Mesothelial cell of epicardium (in vitro differentiated cells): Measurements from ENCODE around the gene N4BP2L1. TPM values are rescaled to one million over a fixed set of nuclear protein-coding genes. Genes with fewer than 3 reads are reported as not detected.

Experiments used
- DNase-seq, 2 experiments: peaks; one replicate each; pipeline ENCODE4 v3.0.0; 2021; ENCODE audit warnings: low spot score in 2 of 2; ENCODE audit not compliant: unreplicated experiment in 2 of 2
- H3K27ac Mint-ChIP-seq: 2 replicates; pipeline ENCODE4 v1.8.0; 2021; ENCODE audit warnings: mixed read lengths
- H3K27me3 Mint-ChIP-seq: 2 replicates; pipeline ENCODE4 v1.8.0; 2021; ENCODE audit warnings: low read depth, mixed read lengths
- H3K36me3 Mint-ChIP-seq: 2 replicates; pipeline ENCODE4 v1.8.0; 2021; ENCODE audit warnings: mixed read lengths
- H3K4me1 Mint-ChIP-seq: 2 replicates; pipeline ENCODE4 v1.8.0; 2021; ENCODE audit warnings: mixed read lengths
- H3K4me3 Mint-ChIP-seq: 2 replicates; pipeline ENCODE4 v1.8.0; 2021; ENCODE audit warnings: mild to moderate bottlenecking, moderate library complexity, mixed read lengths
- H3K9me3 Mint-ChIP-seq: 2 replicates; pipeline ENCODE4 v1.8.0; 2021; ENCODE audit warnings: mixed read lengths
- total RNA-seq: library from RNA; stranded (reverse); gene quantifications from 3 replicates; pipeline ENCODE4 v1.2.1, GENCODE V29; 2021
- TF ChIP-seq, protein P1 (sequence below): fragments of 200-600 bp; sonication (generic); IDR thresholded peaks from one replicate; pipeline ENCODE4 v1.5.0; 2021; ENCODE audit warnings: antibody characterized with exemption; ENCODE audit not compliant: unreplicated experiment

N4BP2L1 gene
- total RNA-seq, 1 donor from 2014 or later, result 13.7 TPM

DNA sequence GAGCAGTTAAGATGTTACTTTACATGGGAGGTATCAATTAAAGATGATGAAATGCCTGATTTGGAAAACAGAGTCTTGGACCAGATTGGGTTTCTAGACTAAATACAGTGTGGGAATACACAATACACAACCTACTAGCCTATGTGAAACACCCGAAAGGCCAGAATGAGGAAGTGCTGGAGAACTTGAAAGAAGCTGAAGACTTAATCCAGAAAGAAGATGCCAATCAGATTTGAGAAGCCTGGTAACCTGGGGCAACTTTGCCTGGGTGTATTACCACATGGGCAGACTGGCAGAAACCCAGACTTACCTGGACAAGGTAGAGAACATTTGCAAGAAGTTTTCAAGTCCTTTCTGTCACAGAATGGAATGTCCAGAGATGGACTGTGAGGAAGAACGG, 43.2 kb downstream of the N4BP2L1 start:
- DNase-seq, result no peak
- H3K4me3 Mint-ChIP-seq, result no peak overlapping the region
- no peaks in the 10 kb centered on the region for H3K9me3 Mint-ChIP-seq
- no peaks in the 10 kb centered on the region for H3K4me1 Mint-ChIP-seq
- peaks cover 3% of the 10 kb centered on the region for H3K36me3 Mint-ChIP-seq
- TF ChIP-seq, protein P1, sequence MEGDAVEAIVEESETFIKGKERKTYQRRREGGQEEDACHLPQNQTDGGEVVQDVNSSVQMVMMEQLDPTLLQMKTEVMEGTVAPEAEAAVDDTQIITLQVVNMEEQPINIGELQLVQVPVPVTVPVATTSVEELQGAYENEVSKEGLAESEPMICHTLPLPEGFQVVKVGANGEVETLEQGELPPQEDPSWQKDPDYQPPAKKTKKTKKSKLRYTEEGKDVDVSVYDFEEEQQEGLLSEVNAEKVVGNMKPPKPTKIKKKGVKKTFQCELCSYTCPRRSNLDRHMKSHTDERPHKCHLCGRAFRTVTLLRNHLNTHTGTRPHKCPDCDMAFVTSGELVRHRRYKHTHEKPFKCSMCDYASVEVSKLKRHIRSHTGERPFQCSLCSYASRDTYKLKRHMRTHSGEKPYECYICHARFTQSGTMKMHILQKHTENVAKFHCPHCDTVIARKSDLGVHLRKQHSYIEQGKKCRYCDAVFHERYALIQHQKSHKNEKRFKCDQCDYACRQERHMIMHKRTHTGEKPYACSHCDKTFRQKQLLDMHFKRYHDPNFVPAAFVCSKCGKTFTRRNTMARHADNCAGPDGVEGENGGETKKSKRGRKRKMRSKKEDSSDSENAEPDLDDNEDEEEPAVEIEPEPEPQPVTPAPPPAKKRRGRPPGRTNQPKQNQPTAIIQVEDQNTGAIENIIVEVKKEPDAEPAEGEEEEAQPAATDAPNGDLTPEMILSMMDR, result no peak
- no peaks in the 10 kb centered on the region for H3K27me3 Mint-ChIP-seq
- H3K27ac Mint-ChIP-seq, result no peak overlapping the region

DNA sequence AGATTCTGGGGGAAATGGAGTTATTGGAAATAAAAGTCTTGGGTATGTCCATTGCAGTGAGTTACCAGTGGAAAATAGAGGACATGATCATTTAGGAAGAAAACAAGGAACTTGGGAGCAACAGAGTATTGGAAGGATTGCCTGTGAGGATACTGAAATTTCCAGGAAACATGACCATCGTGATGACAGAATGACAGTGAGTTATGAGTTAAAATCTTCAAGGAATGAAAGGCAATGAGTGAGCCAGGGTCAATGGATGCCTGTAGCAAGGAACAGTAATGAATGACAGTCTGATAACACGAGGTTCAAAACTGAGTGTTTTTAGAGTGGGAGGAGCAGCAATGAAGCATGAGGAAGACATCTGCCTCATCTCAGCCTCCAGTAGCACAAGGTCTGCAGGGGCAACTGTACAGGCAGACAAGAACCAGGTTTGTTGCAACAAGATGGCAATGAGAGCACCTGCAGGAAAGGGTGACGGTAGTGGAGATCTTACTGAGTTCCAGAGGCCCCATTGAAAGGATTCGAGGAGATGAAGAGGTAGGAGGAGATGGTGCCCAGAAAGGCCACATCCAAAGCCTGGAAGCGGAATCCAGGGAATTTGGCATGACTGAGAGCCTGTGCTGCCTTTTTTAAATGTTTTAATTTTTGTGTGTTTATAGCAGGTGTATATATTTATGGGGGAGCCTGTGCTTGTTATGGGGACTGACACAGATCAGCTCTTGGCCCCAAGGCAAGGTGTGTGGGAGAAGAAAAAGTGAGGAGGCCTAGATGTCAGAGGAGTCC, 43.9 kb downstream of the N4BP2L1 start:
- DNase-seq, result no peak
- Mint-ChIP-seq H3K9me3 (no peaks in the 10 kb centered on the region), H3K27ac (no peak overlapping the region), H3K27me3 (no peaks in the 10 kb centered on the region), H3K4me1 (no peaks in the 10 kb centered on the region), H3K36me3 (peaks cover 5% of the 10 kb centered on the region), H3K4me3 (no peak overlapping the region)
- TF ChIP-seq, protein P1, result no peak

DNA sequence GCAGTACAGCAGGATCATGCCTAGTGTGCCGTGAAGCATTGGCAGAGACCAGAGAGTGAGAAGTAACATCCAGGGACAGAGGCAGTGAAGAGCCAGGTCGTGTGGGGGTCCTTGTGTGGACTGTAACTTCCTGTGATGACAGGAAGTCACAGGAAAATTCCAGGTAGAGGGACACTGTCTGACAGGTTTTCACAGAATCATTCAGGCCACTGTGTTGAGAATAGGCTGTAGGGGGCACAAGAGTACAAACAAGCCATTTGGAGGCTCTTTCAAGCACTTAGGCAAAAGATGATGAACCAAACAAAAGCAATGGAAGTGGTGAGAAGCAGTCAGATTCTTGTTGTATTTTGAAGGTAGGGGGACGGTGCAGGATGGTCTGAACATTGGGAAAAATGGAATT, 46.4 kb downstream of the N4BP2L1 start:
- no peaks in the 10 kb centered on the region for H3K4me1 Mint-ChIP-seq
- H3K27ac Mint-ChIP-seq, result no peak overlapping the region
- no peak for DNase-seq
- peaks cover 5% of the 10 kb centered on the region for H3K36me3 Mint-ChIP-seq
- H3K4me3 Mint-ChIP-seq, result no peak overlapping the region
- TF ChIP-seq, protein P1, result no peak
- H3K27me3 Mint-ChIP-seq, result no peaks in the 10 kb centered on the region
- no peaks in the 10 kb centered on the region for H3K9me3 Mint-ChIP-seq

DNA sequence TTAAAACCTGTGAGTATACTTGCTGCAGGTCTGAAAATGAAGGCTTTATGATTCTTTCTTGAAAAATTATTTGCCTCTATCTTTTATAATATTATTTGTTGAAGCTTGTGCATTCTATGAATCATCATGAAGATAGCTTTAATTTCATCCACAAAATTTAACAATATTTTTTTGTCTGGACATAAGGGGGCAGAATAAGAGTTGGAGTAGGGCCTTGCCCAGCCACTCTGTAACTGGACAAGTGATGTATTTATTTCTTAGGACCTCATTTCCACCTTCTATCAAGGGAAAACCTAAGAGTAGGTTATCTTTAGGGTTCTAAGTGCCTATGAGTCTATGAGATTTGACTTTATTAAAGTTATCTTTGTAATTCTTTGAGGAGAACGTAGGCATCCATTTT, 49.9 kb downstream of the N4BP2L1 start:
- H3K4me3 Mint-ChIP-seq, result no peak overlapping the region
- H3K27ac Mint-ChIP-seq, result no peak overlapping the region
- no peaks in the 10 kb centered on the region for H3K27me3 Mint-ChIP-seq
- no peak for DNase-seq
- TF ChIP-seq, protein P1, result no peak
- H3K36me3 Mint-ChIP-seq, result peaks cover 26% of the 10 kb centered on the region
- H3K9me3 Mint-ChIP-seq, result peaks cover 15% of the 10 kb centered on the region
- no peaks in the 10 kb centered on the region for H3K4me1 Mint-ChIP-seq

DNA sequence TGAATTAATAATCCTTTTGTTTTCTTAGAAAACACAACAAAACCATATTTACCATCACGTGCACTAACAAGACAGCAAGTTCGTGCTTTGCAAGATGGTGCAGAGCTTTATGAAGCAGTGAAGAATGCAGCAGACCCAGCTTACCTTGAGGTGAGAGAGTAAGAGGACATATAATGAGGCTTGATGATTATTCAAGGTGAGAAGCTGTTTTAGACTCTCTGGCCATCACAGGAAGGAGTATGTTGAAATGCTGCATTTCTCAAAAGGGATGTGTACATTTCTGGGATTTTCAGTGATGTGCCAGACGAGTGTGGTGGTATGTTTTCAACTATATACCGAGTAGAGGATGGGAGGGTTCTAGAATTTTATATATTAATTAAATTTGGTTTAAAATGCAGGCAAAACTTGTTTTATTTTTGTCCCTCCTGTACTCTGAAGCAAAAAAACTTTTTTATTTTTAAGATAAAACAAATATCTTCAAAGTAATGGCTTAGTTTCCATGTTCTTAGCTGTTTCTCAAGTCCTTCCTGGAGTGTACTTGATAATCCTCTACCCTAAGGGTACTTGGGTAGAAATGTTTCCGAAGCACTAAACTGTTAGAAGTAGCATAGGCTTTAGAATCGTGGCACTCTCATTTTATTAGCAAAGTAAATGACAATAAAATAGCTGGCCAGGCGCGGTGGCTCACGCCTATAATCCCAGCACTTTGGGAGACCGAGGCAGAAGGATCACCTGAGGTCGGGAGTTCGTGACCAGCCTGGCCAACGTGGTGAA, 51.1 kb downstream of the N4BP2L1 start:
- H3K36me3 Mint-ChIP-seq, result peaks cover 33% of the 10 kb centered on the region
- no peak overlapping the region for H3K27ac Mint-ChIP-seq
- H3K27me3 Mint-ChIP-seq, result no peaks in the 10 kb centered on the region
- DNase-seq, result no peak
- TF ChIP-seq, protein P1, result no peak
- H3K4me1 Mint-ChIP-seq, result no peaks in the 10 kb centered on the region
- H3K4me3 Mint-ChIP-seq, result no peak overlapping the region
- H3K9me3 Mint-ChIP-seq, result peaks cover 21% of the 10 kb centered on the region
